Hepatocyte (in vitro differentiated cells): Measurements from ENCODE around the gene RNF168. TPM values are rescaled to one million over a fixed set of nuclear protein-coding genes. Genes with fewer than 3 reads are reported as not detected.

ENCODE experiments used
- DNase-seq: peaks from one replicate; pipeline ENCODE4 v3.0.0-alpha.2; 2016; ENCODE audit warnings: low spot score
- H2AFZ ChIP-seq: fragments of 200-600 bp; sonication (generic); 2 replicates; pipeline ENCODE4 v1.6.0; 2016; ENCODE audit warnings: antibody characterized with exemption, mild to moderate bottlenecking
- H3K27ac ChIP-seq: fragments of 200-600 bp; sonication (generic); 2 replicates; pipeline ENCODE4 v1.5.1; 2016; ENCODE audit warnings: mild to moderate bottlenecking
- H3K27me3 ChIP-seq: fragments of 200-600 bp; sonication (generic); 2 replicates; pipeline ENCODE4 v1.6.1; 2016
- H3K36me3 ChIP-seq: fragments of 200-600 bp; sonication (generic); replicated peaks from 2 replicates; pipeline ENCODE4 v1.5.1; 2016; ENCODE audit warnings: low read depth; ENCODE audit not compliant: insufficient read depth
- H3K4me1 ChIP-seq: fragments of 200-600 bp; sonication (generic); 2 replicates; pipeline ENCODE4 v1.5.1; 2016; ENCODE audit warnings: mild to moderate bottlenecking, moderate library complexity; ENCODE audit not compliant: insufficient read depth
- H3K4me2 ChIP-seq: fragments of 200-600 bp; sonication (generic); 2 replicates; pipeline ENCODE4 v1.6.0; 2016
- H3K4me3 ChIP-seq: fragments of 200-600 bp; sonication (generic); 2 replicates; pipeline ENCODE4 v1.5.1; 2016; ENCODE audit warnings: mild to moderate bottlenecking
- H3K79me2 ChIP-seq: fragments of 200-600 bp; sonication (generic); 2 replicates; pipeline ENCODE4 v1.6.0; 2017; ENCODE audit warnings: mild to moderate bottlenecking
- H3K9me2 ChIP-seq: fragments of 200-600 bp; sonication (generic); replicated peaks from 2 replicates; pipeline ENCODE4 v1.6.0; 2017; ENCODE audit warnings: mild to moderate bottlenecking; ENCODE audit not compliant: insufficient read depth
- H3K9me3 ChIP-seq: fragments of 200-600 bp; sonication (generic); 2 replicates; pipeline ENCODE4 v1.5.1; 2016; ENCODE audit warnings: low read depth, mild to moderate bottlenecking
- H4K20me1 ChIP-seq: fragments of 200-600 bp; sonication (generic); 2 replicates; pipeline ENCODE4 v1.6.0; 2016; ENCODE audit warnings: mild to moderate bottlenecking; ENCODE audit not compliant: insufficient read depth, poor library complexity, severe bottlenecking
- CTCF ChIP-seq: fragments of 200-600 bp; sonication (generic); IDR thresholded peaks from 2 replicates; pipeline ENCODE4 v1.5.1; 2016; ENCODE audit warnings: antibody characterized with exemption, mild to moderate bottlenecking; ENCODE audit not compliant: poor library complexity
- EZH2 ChIP-seq: fragments of 200-600 bp; sonication (generic); IDR thresholded peaks from 2 replicates; pipeline ENCODE4 v1.6.1; 2016; ENCODE audit warnings: antibody characterized with exemption, mild to moderate bottlenecking, borderline replicate concordance
- EZH2phosphoT487 ChIP-seq: fragments of 200-600 bp; sonication (generic); IDR thresholded peaks from one replicate; pipeline ENCODE4 v1.6.1; 2018; ENCODE audit warnings: antibody characterized with exemption, mild to moderate bottlenecking, low read depth, moderate library complexity; ENCODE audit not compliant: unreplicated experiment, severe bottlenecking
- WGBS: methylation state at CpG from one replicate; pipeline ENCODE4 v1.1.6; 2016; ENCODE audit warnings: low lambda C conversion rate; ENCODE audit errors: missing lambda C conversion rate; 5-methylcytosine and 5-hydroxymethylcytosine counted together
- polyA plus RNA-seq: library from polyadenylated mRNA; unstranded; fragments of >200 nt; fragmentation: Nextera tagmentation; extraction: Ambion mirVana; gene quantifications from 2 replicates; pipeline ENCODE4 v1.2.1, GENCODE V29; 2016
- total RNA-seq: library from RNA; depleted of rRNA; stranded (reverse); fragments of >200 nt; gene quantifications from 2 replicates; pipeline ENCODE4 v1.2.3, GENCODE V29; 2014

RNF168 gene
- total and polyA plus RNA-seq, 2 experiments from 2014 or later: 5.3 to 13.5 TPM

- no peaks in the 10 kb centered on the region for H3K4me1 ChIP-seq
- no peaks in the 10 kb centered on the region for H4K20me1 ChIP-seq
- no peak overlapping the region for H3K4me2 ChIP-seq
- H3K9me2 ChIP-seq: no peaks in the 10 kb centered on the region
- TF ChIP-seq EZH2 (no peak), EZH2phosphoT487 (no peak), CTCF (no peak)
- H3K4me3 ChIP-seq: no peak overlapping the region
- no peak for DNase-seq
- H3K27ac ChIP-seq: no peak overlapping the region
- no peaks in the 10 kb centered on the region for H3K79me2 ChIP-seq
- WGBS: 91% methylated on average over 6 of the region's 6 CpGs
- no peaks in the 10 kb centered on the region for H3K27me3 ChIP-seq
- no peak overlapping the region for H2AFZ ChIP-seq
- no peaks in the 10 kb centered on the region for H3K36me3 ChIP-seq
- no peaks in the 10 kb centered on the region for H3K9me3 ChIP-seq
These were observed 38.3 kb upstream of the RNF168 start for GRCh38 chr3:196541684-196542445.

- TF ChIP-seq CTCF: peak; percentile 47
- TF ChIP-seq EZH2phosphoT487: no peak
- no peaks in the 10 kb centered on the region for H4K20me1 ChIP-seq
- DNase-seq: no peak
- no peaks in the 10 kb centered on the region for H3K27me3 ChIP-seq
- H3K9me2 ChIP-seq: no peaks in the 10 kb centered on the region
- H3K36me3 ChIP-seq: no peaks in the 10 kb centered on the region
- H3K4me1 ChIP-seq: no peaks in the 10 kb centered on the region
- no peak overlapping the region for H2AFZ ChIP-seq
- H3K4me3 ChIP-seq: no peak overlapping the region
- no peaks in the 10 kb centered on the region for H3K79me2 ChIP-seq
- no peak overlapping the region for H3K27ac ChIP-seq
- H3K9me3 ChIP-seq: no peaks in the 10 kb centered on the region
- no peak overlapping the region for H3K4me2 ChIP-seq
- 57% methylated on average over 18 of the region's 18 CpGs for WGBS
These were observed 33.9 kb upstream of the RNF168 start for GRCh38 chr3:196537319-196537984.

- H4K20me1 ChIP-seq: no peaks in the 10 kb centered on the region
- H3K9me3 ChIP-seq: no peaks in the 10 kb centered on the region
- no peak overlapping the region for H3K4me2 ChIP-seq
- H3K79me2 ChIP-seq: no peaks in the 10 kb centered on the region
- TF ChIP-seq EZH2: no peak
- TF ChIP-seq EZH2phosphoT487: no peak
- no peak for TF ChIP-seq CTCF
- no peak for DNase-seq
- no peaks in the 10 kb centered on the region for H3K36me3 ChIP-seq
- H3K9me2 ChIP-seq: no peaks in the 10 kb centered on the region
- no peaks in the 10 kb centered on the region for H3K27me3 ChIP-seq
- H3K27ac ChIP-seq: no peak overlapping the region
- no peak overlapping the region for H2AFZ ChIP-seq
- no peaks in the 10 kb centered on the region for H3K4me1 ChIP-seq
- 31% methylated on average over 14 of the region's 14 CpGs for WGBS
- no peak overlapping the region for H3K4me3 ChIP-seq
These were observed 29.7 kb upstream of the RNF168 start for GRCh38 chr3:196533260-196533681.
